Caco-2 (cell line): ENCODE results near the gene UHRF2. TPM values are rescaled to one million over a fixed set of nuclear protein-coding genes. Genes with fewer than 3 reads are reported as not detected.
A peak's percentile ranks its signal among the peaks of the same experiment; 100 is the strongest.

ENCODE experiments used
- BruUV-seq: library from RNA; stranded (reverse); fragments of 400-500 nt; replicated peaks from 2 replicates; lab custom pipeline; 2021; lab: Mats Ljungman, UMichigan
- CTCF ChIA-PET: fragments of 300-600 bp; sonication (Branson Sonifier 250); formaldehyde crosslinking; loops from one replicate; lab custom pipeline; 2022; ENCODE audit warnings: antibody characterized with exemption; lab: Charles Lee
- POLR2A ChIA-PET: fragments of 300-600 bp; sonication (Branson Sonifier 250); formaldehyde crosslinking; loops from one replicate; lab custom pipeline; 2022; ENCODE audit warnings: antibody characterized with exemption; lab: Charles Lee
- DNase-seq, 2 experiments: peaks; one replicate each; pipeline versions ENCODE4 v3.0.0 to v3.0.0-alpha.2; 2020 to 2022
- H3K27me3 ChIP-seq: replicated peaks from 2 replicates; pipeline ENCODE4 v1.6.0; 2011; ENCODE audit warnings: low read length; ENCODE audit not compliant: control insufficient read depth, insufficient read depth
- H3K36me3 ChIP-seq: 2 replicates; pipeline ENCODE4 v1.5.1; 2011; ENCODE audit warnings: low read length; ENCODE audit not compliant: control insufficient read depth, insufficient read depth
- H3K4me1 ChIP-seq: fragments of 250-450 bp; sonication (Bioruptor Pico); 2 replicates; pipeline ENCODE4 v1.5.1; 2020; ENCODE audit warnings: mild to moderate bottlenecking
- H3K4me3 ChIP-seq: 2 replicates; pipeline ENCODE4 v1.5.1; 2011; ENCODE audit warnings: low read depth, mild to moderate bottlenecking, control low read depth, low read length
- H3K9me3 ChIP-seq: fragments of 250-450 bp; sonication (Bioruptor Pico); 2 replicates; pipeline ENCODE4 v1.5.1; 2020; ENCODE audit warnings: mild to moderate bottlenecking, moderate library complexity
- H3K27ac Mint-ChIP-seq: one replicate; pipeline ENCODE4 v1.8.0; 2022; ENCODE audit warnings: mixed read lengths; ENCODE audit not compliant: unreplicated experiment
- H3K27me3 Mint-ChIP-seq: one replicate; pipeline ENCODE4 v1.8.0; 2022; ENCODE audit warnings: mixed read lengths; ENCODE audit not compliant: insufficient read depth, unreplicated experiment
- H3K36me3 Mint-ChIP-seq: one replicate; pipeline ENCODE4 v1.8.0; 2022; ENCODE audit warnings: mild to moderate bottlenecking, mixed read lengths; ENCODE audit not compliant: insufficient read depth, unreplicated experiment
- H3K4me1 Mint-ChIP-seq: one replicate; pipeline ENCODE4 v1.8.0; 2022; ENCODE audit warnings: low read depth, mixed read lengths; ENCODE audit not compliant: unreplicated experiment
- H3K4me3 Mint-ChIP-seq: one replicate; pipeline ENCODE4 v1.8.0; 2022; ENCODE audit warnings: mild to moderate bottlenecking, moderate library complexity, mixed read lengths; ENCODE audit not compliant: unreplicated experiment
- H3K9me3 Mint-ChIP-seq: one replicate; pipeline ENCODE4 v1.8.0; 2022; ENCODE audit warnings: mixed read lengths; ENCODE audit not compliant: unreplicated experiment
- intact Hi-C: fragments of 100-400 bp; cut with micrococcal nuclease; formaldehyde crosslinking; loops from one replicate; pipeline ENCODE4 v1.10.0; 2022; ENCODE audit not compliant: unreplicated experiment
- total RNA-seq: library from RNA; stranded (reverse); gene quantifications from 2 replicates; pipeline ENCODE4 v1.2.3, GENCODE V29; 2022
- TF ChIP-seq, protein P1 (sequence below), 2 experiments: fragments of 200-600 bp in 1 of 2; IDR thresholded peaks; 1 replicate in 1 of 2; 2 replicates in 1 of 2; pipeline versions ENCODE4 v1.5.1 to v1.8.0; 2011 to 2022; ENCODE audit warnings: antibody characterized with exemption in 1 of 2, control low read depth in 1 of 2, inconsistent platforms in 1 of 2, low read depth in 1 of 2, low read length in 1 of 2, mild to moderate bottlenecking in 1 of 2, moderate library complexity in 1 of 2; ENCODE audit not compliant: insufficient read depth in 1 of 2, severe bottlenecking in 1 of 2, unreplicated experiment in 1 of 2

The UHRF2 gene
- total RNA-seq, 1 experiment from 2014 or later, result 38.1 TPM

DNA sequence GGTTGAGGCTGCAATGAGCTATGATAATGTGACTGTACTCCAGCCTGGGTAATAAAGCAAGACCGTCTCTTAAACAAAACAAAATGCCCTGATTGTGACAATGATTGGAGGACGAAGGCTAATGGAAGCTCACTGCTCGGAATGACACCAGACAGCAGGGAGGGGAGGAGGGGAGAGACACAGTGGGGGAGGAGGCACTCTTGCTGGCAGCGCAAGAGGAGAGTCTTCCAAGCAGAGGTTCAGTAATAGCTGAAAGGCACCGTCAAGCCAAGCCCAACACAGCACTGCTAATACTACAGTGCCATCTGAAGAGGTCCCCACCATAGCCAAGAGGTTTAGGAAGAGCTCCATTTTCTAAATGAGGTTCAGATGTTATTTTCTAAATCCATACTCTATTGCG lies 130.2 kb downstream of the UHRF2 start:
- Mint-ChIP-seq H3K27ac (no peak overlapping the region), H3K4me1 (no peaks in the 10 kb centered on the region), H3K4me3 (no peak overlapping the region), H3K9me3 (no peaks in the 10 kb centered on the region), H3K36me3 (peaks cover 88% of the 10 kb centered on the region), H3K27me3 (no peaks in the 10 kb centered on the region)
- TF ChIP-seq, protein P1, sequence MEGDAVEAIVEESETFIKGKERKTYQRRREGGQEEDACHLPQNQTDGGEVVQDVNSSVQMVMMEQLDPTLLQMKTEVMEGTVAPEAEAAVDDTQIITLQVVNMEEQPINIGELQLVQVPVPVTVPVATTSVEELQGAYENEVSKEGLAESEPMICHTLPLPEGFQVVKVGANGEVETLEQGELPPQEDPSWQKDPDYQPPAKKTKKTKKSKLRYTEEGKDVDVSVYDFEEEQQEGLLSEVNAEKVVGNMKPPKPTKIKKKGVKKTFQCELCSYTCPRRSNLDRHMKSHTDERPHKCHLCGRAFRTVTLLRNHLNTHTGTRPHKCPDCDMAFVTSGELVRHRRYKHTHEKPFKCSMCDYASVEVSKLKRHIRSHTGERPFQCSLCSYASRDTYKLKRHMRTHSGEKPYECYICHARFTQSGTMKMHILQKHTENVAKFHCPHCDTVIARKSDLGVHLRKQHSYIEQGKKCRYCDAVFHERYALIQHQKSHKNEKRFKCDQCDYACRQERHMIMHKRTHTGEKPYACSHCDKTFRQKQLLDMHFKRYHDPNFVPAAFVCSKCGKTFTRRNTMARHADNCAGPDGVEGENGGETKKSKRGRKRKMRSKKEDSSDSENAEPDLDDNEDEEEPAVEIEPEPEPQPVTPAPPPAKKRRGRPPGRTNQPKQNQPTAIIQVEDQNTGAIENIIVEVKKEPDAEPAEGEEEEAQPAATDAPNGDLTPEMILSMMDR (IDR thresholded peaks at IDR 0.05; ENCODE audit: insufficient read depth in 1 of 2, low read depth in 1 of 2, low read length in 1 of 2, severe bottlenecking in 1 of 2, unreplicated experiment in 1 of 2), result no peak
- no peaks in the 10 kb centered on the region for H3K27me3 ChIP-seq
- H3K4me3 ChIP-seq, result no peak overlapping the region
- no peak for DNase-seq
- no peaks in the 10 kb centered on the region for H3K9me3 ChIP-seq
- no TSS peak for BruUV-seq
- no peaks in the 10 kb centered on the region for H3K4me1 ChIP-seq
- ChIA-PET POLR2A (interaction anchor here (0.6 kb wide), 1 partner anchor 215 kb away, joined by 5 read pairs; the partner anchor contains the start of gene KDM4C), CTCF (no interaction called here)
- intact Hi-C loops, result no loop called here
- peaks cover 1% of the 10 kb centered on the region for H3K36me3 ChIP-seq

DNA sequence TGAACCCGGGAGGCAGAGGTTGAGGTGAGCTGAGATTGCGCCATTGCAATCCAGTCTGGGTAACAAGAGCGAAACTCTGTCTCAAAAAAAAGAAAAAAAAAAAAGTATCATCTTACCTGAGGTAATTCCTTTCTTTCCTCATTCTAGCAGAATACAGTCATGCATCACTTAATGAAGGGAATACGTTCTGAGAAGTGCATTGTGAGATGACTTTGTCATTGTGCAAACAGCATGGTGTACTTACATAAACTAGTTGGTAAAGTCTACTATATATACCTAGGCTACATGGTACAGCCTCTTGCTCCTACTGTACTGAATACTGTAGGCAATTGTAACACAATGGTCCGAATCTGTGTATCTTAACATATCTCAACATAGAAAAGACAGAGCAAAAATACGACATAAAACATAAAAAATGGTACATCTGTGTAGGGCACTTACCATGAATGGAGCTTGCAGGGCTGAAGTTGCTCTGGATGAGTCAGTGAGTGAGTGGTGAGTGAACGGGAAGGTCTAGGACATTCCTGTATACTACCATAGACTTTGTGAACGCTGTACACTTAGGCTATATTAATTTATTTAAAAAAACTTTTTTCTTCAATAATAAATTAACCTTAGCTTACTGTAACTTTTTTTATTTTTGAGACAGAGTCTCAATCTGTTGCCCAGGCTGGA lies 132.2 kb downstream of the UHRF2 start:
- Mint-ChIP-seq H3K27me3 (no peaks in the 10 kb centered on the region), H3K4me1 (no peaks in the 10 kb centered on the region), H3K4me3 (no peak overlapping the region), H3K27ac (no peak overlapping the region), H3K9me3 (no peaks in the 10 kb centered on the region), H3K36me3 (peaks cover 92% of the 10 kb centered on the region)
- peaks cover 3% of the 10 kb centered on the region for H3K36me3 ChIP-seq
- H3K27me3 ChIP-seq, result no peaks in the 10 kb centered on the region
- H3K4me3 ChIP-seq, result no peak overlapping the region
- POLR2A ChIA-PET, result no interaction called here
- BruUV-seq, result no TSS peak
- no peaks in the 10 kb centered on the region for H3K4me1 ChIP-seq
- intact Hi-C loops, result no loop called here
- TF ChIP-seq, protein P1 (IDR thresholded peaks at IDR 0.05; ENCODE audit: insufficient read depth in 1 of 2, low read depth in 1 of 2, low read length in 1 of 2, severe bottlenecking in 1 of 2, unreplicated experiment in 1 of 2), result no peak
- DNase-seq, result no peak
- H3K9me3 ChIP-seq, result no peaks in the 10 kb centered on the region
- CTCF ChIA-PET, result no interaction called here

DNA sequence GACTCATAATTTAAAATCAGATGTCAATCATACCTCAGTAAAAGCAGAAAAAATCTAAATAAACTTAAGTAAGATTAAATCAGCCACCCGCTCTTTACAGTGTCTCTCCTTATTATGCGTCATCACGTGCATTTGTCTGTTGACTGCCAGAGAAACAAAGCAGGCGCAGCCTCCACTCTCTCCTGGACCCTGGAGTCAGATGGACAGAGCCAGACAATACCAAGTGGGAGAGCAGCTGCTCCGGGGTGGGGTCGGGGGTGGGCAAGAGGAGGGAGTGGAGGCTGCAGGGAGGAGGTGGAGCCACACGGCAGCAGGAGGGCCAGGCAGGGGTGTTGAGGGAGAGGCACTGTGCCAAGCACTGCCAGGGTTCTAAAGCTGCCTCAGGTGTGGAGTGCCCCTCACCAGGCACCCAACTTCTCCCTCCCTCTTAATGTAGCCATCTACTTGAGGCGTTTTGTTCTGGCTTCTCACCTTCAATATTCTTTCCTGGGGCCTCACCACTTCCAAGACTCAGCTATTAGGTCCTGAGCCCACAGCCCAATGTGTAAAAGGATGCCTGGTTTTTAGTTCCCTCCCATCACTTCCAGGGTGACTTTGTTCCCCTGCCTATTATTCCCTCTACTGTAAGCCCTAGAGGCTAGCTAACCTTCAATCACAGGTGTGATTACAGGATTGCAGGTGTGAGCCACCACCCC lies 136.3 kb downstream of the UHRF2 start:
- no peak for DNase-seq
- BruUV-seq, result no TSS peak
- Histone ChIP-seq H3K4me1 (no peaks in the 10 kb centered on the region), H3K27me3 (no peaks in the 10 kb centered on the region), H3K4me3 (no peak overlapping the region), H3K36me3 (peaks cover 3% of the 10 kb centered on the region; the same call in 1 of the 2 replicates), H3K9me3 (no peaks in the 10 kb centered on the region)
- ChIA-PET CTCF (no interaction called here), POLR2A (no interaction called here)
- intact Hi-C loops, result no loop called here
- H3K36me3 Mint-ChIP-seq, result peaks cover 92% of the 10 kb centered on the region
- TF ChIP-seq, protein P1 (IDR thresholded peaks at IDR 0.05; ENCODE audit: insufficient read depth in 1 of 2, low read depth in 1 of 2, low read length in 1 of 2, severe bottlenecking in 1 of 2, unreplicated experiment in 1 of 2), result no peak
- no peaks in the 10 kb centered on the region for H3K27me3 Mint-ChIP-seq
- peak overlapping the region; percentile 53 for H3K27ac Mint-ChIP-seq
- peaks cover 7% of the 10 kb centered on the region for H3K4me1 Mint-ChIP-seq
- H3K4me3 Mint-ChIP-seq, result no peak overlapping the region
- no peaks in the 10 kb centered on the region for H3K9me3 Mint-ChIP-seq
